Activated gamma-delta T cell treated with anti-CD3 and anti-CD28 coated beads, Interleukin-2, amount 50 U/mL, for 16 hours (primary cell): ENCODE results near the gene OLFML3.
"Not testable (repeated sequence)": the region's sequence is repeated elsewhere in the genome, so short reads cannot be mapped to it uniquely, and the experiment has no call there.

Experiments used
- DNase-seq: peaks from one replicate; pipeline ENCODE4 v3.0.0-alpha.2; 2020; ENCODE audit warnings: low read depth

Gene OLFML3

DNA sequence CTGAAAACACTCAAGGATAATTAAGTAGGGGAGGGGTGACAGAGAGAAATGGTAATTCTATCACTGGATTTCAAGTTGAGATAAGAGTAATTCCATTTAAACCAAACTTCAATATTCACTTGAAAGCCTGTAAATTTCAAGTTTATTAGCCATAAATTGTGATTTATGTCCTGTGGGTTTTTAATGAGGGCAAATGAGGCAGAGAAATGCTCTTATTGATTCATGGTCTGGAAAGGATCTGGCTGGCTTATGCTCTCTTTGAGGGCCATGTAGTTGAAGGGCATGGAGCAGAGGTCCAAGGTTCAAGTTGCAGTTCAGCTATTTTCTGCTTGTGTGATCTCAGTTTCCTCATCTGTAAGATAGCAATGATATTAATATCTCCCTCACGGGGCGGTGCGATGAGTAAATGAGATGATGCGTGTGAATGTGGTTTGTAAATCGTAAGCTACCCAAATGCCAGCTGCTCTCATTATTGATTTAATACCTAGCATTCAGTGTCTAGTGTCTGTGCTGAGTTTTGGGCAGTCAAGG is 12.3 kb downstream of the OLFML3 start:
- no peak for DNase-seq

DNA sequence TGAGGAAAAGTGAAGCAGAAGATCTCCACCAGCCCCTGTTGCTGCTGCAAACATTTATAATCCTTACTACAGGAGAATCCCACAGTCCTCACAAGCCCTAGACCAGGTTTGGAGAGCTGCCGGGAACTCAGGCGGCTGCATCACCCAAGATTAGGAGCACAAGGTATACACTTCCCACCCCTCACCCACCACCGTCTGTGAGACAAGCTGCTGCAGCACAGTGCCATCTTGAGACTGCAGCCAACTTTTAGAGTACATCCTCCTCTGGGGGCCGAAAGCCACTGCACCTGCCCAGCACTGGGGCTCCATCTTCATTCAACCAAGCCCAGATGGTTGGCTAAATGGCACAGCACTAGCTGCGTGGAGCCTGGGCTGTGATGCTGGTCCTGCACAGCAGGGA is 13.8 kb downstream of the OLFML3 start:
- DNase-seq: no peak

- DNase-seq: no peak
Observed at GRCh38 chr1:113993766-113994165, 14.5 kb downstream of the OLFML3 start.

DNA sequence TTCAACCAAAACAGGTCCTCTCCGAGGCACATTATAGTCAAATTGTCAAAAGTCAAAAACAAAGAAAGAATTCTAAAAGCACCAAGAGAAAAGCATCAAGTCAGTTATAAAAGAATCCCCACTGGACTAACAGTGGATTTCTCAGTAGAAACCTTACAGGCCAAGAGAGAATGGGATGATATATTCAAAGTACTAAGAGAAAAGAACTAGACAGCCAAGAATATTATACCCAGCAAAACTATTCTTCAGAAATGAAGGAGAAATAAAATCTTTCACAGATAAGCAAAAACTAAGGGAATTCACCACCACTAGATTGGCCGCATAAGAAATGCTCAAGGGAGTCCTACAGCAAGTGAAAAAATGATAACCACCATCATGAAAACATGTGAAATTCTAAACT is 16.1 kb downstream of the OLFML3 start:
- DNase-seq: no peak

DNA sequence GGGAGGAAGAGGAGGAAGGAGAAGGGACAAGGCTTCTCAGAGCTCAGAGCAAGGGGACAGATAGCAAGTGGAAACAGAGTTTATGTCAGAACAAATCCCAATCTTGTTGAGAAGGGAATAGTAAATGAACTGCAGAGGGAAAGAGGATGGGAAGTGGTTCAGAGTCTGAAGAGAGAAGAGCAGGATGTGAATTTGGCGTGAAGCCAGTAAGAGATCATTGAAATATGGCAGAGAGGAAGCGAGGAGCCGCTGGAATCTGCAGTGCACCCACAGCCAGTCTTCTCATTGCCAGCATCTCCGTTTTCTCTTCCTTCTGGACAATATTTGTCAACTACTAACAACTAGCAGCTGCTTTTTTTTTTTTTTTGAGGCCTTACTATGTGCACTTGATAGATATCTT is 19.1 kb downstream of the OLFML3 start:
- DNase-seq: no peak

DNA sequence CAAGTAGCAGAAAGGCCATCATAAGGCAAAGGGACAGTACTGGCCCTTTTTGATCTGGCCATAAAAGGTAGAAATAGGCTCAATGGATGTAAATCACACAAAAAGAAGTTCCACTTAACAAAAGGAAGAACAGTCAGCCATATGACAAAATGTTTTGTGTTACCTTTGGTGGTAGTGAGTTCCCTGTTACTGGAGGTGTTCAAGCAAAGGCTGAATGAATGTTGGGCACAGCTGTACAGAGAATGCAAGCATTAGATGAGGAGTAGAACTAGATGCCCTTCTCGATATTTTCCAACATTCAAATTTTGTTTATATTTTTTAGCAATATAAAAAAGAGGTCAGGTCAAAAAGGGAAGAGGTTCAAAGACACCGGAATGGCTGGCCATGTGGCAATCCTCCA is 20.0 kb downstream of the OLFML3 start:
- DNase-seq: no peak

DNA sequence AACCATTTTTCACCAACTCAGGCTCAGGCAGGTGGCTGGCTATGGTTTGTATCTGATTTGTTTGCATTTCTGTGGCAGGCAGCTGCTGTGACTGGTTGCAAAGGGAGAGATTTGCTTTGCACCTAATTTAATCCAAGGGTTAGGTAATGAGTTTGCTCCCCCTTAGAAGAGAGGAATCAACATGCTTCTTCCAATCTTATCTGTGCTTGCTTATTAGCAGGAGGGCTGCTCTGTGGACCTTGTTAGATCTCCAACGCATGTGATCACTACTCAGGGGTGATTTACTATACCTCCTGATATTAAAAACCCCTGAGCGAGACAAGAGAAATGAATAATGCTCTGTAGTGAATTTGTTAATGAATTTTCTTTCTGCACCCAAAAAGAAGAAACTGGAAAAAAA is 20.5 kb downstream of the OLFML3 start:
- DNase-seq: no peak

GRCh38 chr1:114000406-114000805 is 21.1 kb downstream of the OLFML3 start:
- DNase-seq: no peak

DNA sequence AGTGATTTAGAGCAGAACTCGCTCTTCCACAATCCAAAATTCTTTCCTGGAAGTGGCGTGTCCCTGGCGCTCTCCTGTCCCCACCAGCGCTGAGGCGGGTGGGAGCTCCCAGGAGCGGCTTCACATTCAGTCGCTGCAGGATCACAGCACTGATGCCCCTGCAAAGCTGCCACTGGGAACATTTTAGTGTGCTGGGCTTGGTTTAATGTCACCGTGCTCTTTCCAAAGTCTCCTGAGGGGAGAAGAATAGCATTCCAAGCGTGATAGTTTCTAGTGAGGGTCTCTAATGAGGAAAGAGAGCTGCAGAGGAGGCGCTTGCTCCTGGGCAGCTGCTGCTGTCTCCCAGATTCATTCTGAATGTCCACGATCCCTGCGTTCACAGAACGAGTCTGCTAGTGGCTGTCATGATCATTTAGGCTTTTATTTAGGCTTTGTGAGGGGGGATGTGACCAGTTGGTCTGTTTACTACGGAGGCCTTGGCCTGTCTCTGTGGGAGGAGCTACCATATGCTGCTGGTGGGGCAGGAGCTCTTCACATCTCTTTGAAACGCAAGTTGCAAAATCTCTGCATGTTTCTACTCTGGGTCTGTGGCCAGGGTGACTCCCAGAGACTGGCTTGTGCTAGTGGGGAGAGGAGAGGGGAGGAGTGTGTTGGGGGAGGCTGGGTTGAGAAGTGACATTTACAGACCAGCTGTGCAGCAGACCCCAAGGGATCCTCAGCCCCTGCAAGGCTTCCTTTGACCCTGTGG is 23.4 kb downstream of the OLFML3 start:
- DNase-seq: no peak

DNA sequence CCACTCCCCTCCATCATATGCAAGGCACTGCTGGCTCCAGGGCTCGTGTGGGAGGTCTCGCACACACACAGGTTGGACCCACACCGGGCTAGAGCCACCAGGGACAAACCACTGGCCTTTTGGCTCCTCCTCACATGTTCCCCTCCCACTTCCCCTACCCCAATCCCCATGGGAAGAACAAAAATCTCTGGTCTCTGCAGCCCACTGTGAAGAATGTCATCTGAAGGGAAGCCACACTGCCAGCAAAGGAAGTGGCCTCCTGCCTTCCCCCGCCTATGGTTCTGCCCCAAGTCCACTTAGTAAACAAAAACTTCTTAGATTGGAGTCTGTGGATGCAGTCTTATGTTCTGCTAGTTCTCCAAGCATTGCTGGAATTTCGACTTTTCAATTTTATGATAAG is 24.2 kb downstream of the OLFML3 start:
- no peak for DNase-seq

GRCh38 chr1:114006825-114007224 is 27.6 kb downstream of the OLFML3 start:
- DNase-seq: not testable (repeated sequence)

- no peak for DNase-seq
Observed at GRCh38 chr1:114008480-114008941, 29.2 kb downstream of the OLFML3 start.

- DNase-seq: no peak
Observed at GRCh38 chr1:114008993-114009392, 29.7 kb downstream of the OLFML3 start.

DNA sequence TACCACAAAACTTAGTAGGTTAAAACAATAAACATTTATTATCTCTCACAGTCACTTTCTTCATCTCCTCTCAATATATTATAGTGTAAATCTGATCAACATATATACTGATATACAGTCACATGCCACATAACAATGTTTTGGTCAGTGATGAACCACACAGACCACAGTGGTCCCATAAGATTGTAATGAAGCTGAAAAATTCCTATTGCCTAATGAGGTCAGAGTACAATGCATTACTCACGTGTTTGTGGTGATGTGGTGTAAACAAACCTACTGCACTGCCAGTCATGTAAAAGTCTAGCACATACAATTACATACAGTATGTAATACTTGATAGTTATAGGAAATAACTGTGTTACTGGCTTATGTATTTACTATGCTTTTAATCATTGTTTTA is 30.1 kb downstream of the OLFML3 start:
- DNase-seq: no peak

GRCh38 chr1:114010433-114011184 is 31.3 kb downstream of the OLFML3 start:
- no peak for DNase-seq

- DNase-seq: no peak
Observed at GRCh38 chr1:114011796-114012195, 32.5 kb downstream of the OLFML3 start.

DNA sequence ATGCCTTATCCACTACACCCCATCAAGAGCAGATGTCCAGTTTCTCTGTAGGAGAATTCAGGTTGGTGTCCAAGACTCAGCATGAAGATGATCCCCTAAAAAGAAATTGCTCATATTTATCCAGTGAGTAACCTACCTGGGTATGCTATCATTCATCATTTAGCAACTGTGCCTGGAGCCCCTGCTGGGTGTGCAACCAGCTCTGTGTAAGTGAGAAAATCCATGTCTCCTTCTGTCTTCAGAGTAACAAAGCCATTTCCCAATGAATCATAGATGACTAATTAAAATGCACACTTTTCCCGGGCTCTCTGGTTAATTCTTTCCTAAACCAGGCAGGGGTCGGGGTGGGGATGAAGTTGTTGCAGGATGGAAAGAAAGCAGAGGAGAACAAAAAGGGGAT is 35.8 kb downstream of the OLFML3 start:
- DNase-seq: no peak

DNA sequence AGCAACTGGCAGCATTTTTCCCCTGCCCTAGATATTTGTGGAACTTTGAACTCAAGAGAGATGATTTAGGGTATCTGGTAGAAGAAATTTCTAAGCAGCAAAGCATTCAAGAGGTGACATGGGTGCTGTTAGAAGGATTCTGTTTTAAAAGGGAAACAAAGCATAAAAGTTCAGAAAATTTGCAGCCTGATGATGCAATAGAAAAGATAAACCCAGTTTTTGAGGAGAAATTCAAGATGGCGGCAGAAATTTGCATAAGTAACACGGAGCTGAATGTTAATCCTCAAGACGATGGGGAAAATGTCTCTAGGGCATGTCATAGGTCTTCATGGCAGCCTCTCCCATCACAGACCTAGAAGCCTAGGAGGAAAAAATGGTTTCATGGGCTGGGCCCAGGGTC is 40.5 kb downstream of the OLFML3 start:
- DNase-seq: not testable (repeated sequence)

DNA sequence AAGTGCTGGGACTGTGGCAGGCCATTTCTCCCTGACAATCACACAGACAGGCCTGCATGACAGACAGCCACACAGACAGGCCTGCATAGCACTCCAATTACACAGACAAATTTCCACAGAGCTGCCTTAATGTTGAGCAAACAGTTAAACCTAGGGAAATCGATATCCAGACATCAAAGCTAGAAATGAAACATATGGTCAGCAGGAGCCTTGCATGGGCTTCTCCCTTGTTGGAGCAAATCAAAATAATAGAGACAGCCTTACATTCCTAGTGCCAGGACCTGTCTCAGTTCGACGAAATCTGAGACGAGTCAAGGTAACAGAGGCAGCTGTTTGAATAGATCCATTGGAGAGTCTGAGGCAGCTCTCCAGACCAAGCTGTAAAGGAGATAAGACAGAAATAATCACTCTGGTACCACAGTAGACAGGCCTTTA is 42.4 kb downstream of the OLFML3 start:
- DNase-seq: no peak

GRCh38 chr1:114022877-114023276 is 43.6 kb downstream of the OLFML3 start:
- no peak for DNase-seq

- DNase-seq: no peak
Observed at GRCh38 chr1:114023377-114023776, 44.1 kb downstream of the OLFML3 start.

DNA sequence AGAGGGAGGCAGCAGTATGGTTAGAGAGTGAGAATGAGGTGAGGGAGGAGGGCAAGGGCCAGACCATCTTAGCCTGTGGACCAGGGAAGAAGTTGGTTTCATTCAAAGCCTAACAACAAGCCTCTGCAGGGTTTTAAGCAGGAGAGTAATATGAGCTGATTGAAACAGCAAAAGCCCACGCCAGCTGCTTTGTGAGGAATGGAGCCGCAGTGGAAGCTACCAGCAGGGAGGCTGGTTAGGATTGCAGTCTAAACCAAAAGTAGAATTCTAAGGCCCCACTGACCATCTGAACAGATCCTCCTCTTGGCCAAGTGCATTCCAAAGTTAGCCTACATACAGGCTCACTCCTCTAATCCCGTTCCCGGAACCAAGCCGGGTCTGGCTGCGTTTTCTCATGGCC is 44.8 kb downstream of the OLFML3 start:
- DNase-seq: no peak
